Lower leg skin (tissue), 3 donors: Measurements from ENCODE around the gene DENND6A.

Experiments
- POLR2A ChIP-seq, 2 donors: fragments of 450-650 bp; IDR thresholded peaks; one replicate each; pipeline ENCODE4 v1.6.1; 2016 to 2017; ENCODE audit warnings: antibody characterized with exemption in 2 of 2, mild to moderate bottlenecking in 1 of 2, moderate library complexity in 1 of 2
- TF ChIP-seq, protein P1 (sequence below), 3 donors: fragments of 450-650 bp; IDR thresholded peaks; one replicate each; pipeline ENCODE4 v1.5.1; 2016; ENCODE audit warnings: antibody characterized with exemption in 3 of 3, mild to moderate bottlenecking in 3 of 3, moderate library complexity in 2 of 3

GRCh38 chr3:57683286-57683685, 9.6 kb downstream of the DENND6A start:
- TF ChIP-seq, protein P1, sequence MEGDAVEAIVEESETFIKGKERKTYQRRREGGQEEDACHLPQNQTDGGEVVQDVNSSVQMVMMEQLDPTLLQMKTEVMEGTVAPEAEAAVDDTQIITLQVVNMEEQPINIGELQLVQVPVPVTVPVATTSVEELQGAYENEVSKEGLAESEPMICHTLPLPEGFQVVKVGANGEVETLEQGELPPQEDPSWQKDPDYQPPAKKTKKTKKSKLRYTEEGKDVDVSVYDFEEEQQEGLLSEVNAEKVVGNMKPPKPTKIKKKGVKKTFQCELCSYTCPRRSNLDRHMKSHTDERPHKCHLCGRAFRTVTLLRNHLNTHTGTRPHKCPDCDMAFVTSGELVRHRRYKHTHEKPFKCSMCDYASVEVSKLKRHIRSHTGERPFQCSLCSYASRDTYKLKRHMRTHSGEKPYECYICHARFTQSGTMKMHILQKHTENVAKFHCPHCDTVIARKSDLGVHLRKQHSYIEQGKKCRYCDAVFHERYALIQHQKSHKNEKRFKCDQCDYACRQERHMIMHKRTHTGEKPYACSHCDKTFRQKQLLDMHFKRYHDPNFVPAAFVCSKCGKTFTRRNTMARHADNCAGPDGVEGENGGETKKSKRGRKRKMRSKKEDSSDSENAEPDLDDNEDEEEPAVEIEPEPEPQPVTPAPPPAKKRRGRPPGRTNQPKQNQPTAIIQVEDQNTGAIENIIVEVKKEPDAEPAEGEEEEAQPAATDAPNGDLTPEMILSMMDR (IDR thresholded peaks at IDR 0.05) = no peak
- TF ChIP-seq POLR2A (IDR thresholded peaks at IDR 0.05) = no peak
